MM.1S (cell line): ENCODE results near the gene GNAI2.

Experiments used
- DNase-seq: peaks from one replicate; pipeline ENCODE4 v3.0.0-alpha.2; 2015
- H2AFZ ChIP-seq: fragments of 300-600 bp; sonication (generic); 2 replicates; pipeline ENCODE4 v1.6.0; 2016; ENCODE audit warnings: antibody characterized with exemption, low read length
- H3F3A ChIP-seq: fragments of 300-600 bp; sonication (generic); 2 replicates; pipeline ENCODE4 v1.6.1; 2016; ENCODE audit warnings: mild to moderate bottlenecking, antibody characterized with exemption, low read length, moderate library complexity, mixed read lengths; ENCODE audit not compliant: insufficient read depth
- H3K27ac ChIP-seq: fragments of 300-600 bp; sonication (generic); 2 replicates; pipeline ENCODE4 v1.5.1; 2016; ENCODE audit warnings: mild to moderate bottlenecking, low read length
- H3K27me3 ChIP-seq: fragments of 300-600 bp; sonication (generic); replicated peaks from 2 replicates; pipeline ENCODE4 v1.6.0; 2016; ENCODE audit warnings: low read length; ENCODE audit not compliant: insufficient read depth
- H3K36me3 ChIP-seq: fragments of 300-600 bp; sonication (generic); replicated peaks from 2 replicates; pipeline ENCODE4 v1.6.1; 2016; ENCODE audit warnings: mild to moderate bottlenecking, low read length, mixed read lengths; ENCODE audit not compliant: insufficient read depth
- H3K4me1 ChIP-seq: fragments of 300-600 bp; sonication (generic); 2 replicates; pipeline ENCODE4 v1.6.1; 2016; ENCODE audit warnings: low read length, mixed read lengths
- H3K4me2 ChIP-seq: fragments of 300-600 bp; sonication (generic); 2 replicates; pipeline ENCODE4 v1.6.0; 2016; ENCODE audit warnings: low read depth, low read length
- H3K4me3 ChIP-seq: fragments of 300-600 bp; sonication (generic); 2 replicates; pipeline ENCODE4 v1.5.1; 2016; ENCODE audit warnings: low read length, mixed read lengths
- H3K79me2 ChIP-seq: fragments of 300-600 bp; sonication (generic); 2 replicates; pipeline ENCODE4 v1.6.1; 2016; ENCODE audit warnings: mixed run types, low read length, mixed read lengths
- H3K9ac ChIP-seq: fragments of 300-600 bp; sonication (generic); 2 replicates; pipeline ENCODE4 v1.6.1; 2016; ENCODE audit warnings: low read length, mixed read lengths
- H3K9me2 ChIP-seq: fragments of 300-600 bp; sonication (generic); replicated peaks from 2 replicates; pipeline ENCODE4 v1.6.1; 2016; ENCODE audit warnings: mild to moderate bottlenecking, low read length, mixed read lengths; ENCODE audit not compliant: insufficient read depth
- H3K9me3 ChIP-seq: fragments of 300-600 bp; sonication (generic); replicated peaks from 2 replicates; pipeline ENCODE4 v1.6.1; 2016; ENCODE audit warnings: mild to moderate bottlenecking, low read length, mixed read lengths; ENCODE audit not compliant: insufficient read depth
- H4K20me1 ChIP-seq: fragments of 300-600 bp; sonication (generic); 2 replicates; pipeline ENCODE4 v1.6.1; 2016; ENCODE audit warnings: mild to moderate bottlenecking, low read length, moderate library complexity, mixed read lengths; ENCODE audit not compliant: insufficient read depth
- CTCF ChIP-seq: fragments of 300-600 bp; sonication (generic); IDR thresholded peaks from 2 replicates; pipeline ENCODE4 v1.5.1; 2016; ENCODE audit warnings: antibody characterized with exemption, low read length, mixed read lengths
- EZH2 ChIP-seq: fragments of 300-600 bp; sonication (generic); optimal IDR thresholded peaks from 2 replicates; pipeline ENCODE3; 2017; ENCODE audit warnings: low read depth, mild to moderate bottlenecking, antibody characterized with exemption, low read length, mixed read lengths
- EZH2phosphoT487 ChIP-seq: fragments of 300-600 bp; sonication (generic); IDR thresholded peaks from 2 replicates; pipeline ENCODE4 v1.6.1; 2018; ENCODE audit warnings: antibody characterized with exemption, low read length

GNAI2 gene

GRCh38 chr3:50194128-50194902, 41.7 kb upstream of the GNAI2 start:
- TF ChIP-seq CTCF (peak; percentile 64), EZH2phosphoT487 (no peak)
- Histone ChIP-seq H3K79me2 (no peaks in the 10 kb centered on the region), H3K36me3 (no peaks in the 10 kb centered on the region), H2AFZ (no peak overlapping the region), H3F3A (no peaks in the 10 kb centered on the region), H3K9ac (no peak overlapping the region), H3K4me2 (0 out of 2 replicates have a peak overlapping the region, but pooled peaks have one; percentile 9), H3K4me3 (no peak overlapping the region), H4K20me1 (no peaks in the 10 kb centered on the region), H3K4me1 (no peaks in the 10 kb centered on the region), H3K27ac (no peak overlapping the region), H3K27me3 (peaks cover 75% of the 10 kb centered on the region), H3K9me2 (no peaks in the 10 kb centered on the region), H3K9me3 (no peaks in the 10 kb centered on the region)
- peak; percentile 47 for DNase-seq

- H4K20me1 ChIP-seq, result no peaks in the 10 kb centered on the region
- H3K9me2 ChIP-seq, result no peaks in the 10 kb centered on the region
- no peaks in the 10 kb centered on the region for H3K36me3 ChIP-seq
- no peak overlapping the region for H3K9ac ChIP-seq
- TF ChIP-seq EZH2, result no peak
- TF ChIP-seq EZH2phosphoT487, result no peak
- no peak for TF ChIP-seq CTCF
- no peak overlapping the region for H3K27ac ChIP-seq
- no peaks in the 10 kb centered on the region for H3K9me3 ChIP-seq
- H3K79me2 ChIP-seq, result no peaks in the 10 kb centered on the region
- no peak overlapping the region for H3K4me3 ChIP-seq
- H3K4me1 ChIP-seq, result no peaks in the 10 kb centered on the region
- H3K4me2 ChIP-seq, result no peak overlapping the region
- no peaks in the 10 kb centered on the region for H3F3A ChIP-seq
- no peak overlapping the region for H2AFZ ChIP-seq
- peaks cover 79% of the 10 kb centered on the region for H3K27me3 ChIP-seq
- no peak for DNase-seq
Measured at GRCh38 chr3:50194903-50195500, 41.0 kb upstream of the GNAI2 start.

- no peak overlapping the region for H3K27ac ChIP-seq
- H3K4me2 ChIP-seq, result no peak overlapping the region
- peaks cover 81% of the 10 kb centered on the region for H3K27me3 ChIP-seq
- H3K4me3 ChIP-seq, result no peak overlapping the region
- no peaks in the 10 kb centered on the region for H3F3A ChIP-seq
- TF ChIP-seq EZH2, result no peak
- TF ChIP-seq CTCF, result no peak
- no peak for TF ChIP-seq EZH2phosphoT487
- no peak overlapping the region for H2AFZ ChIP-seq
- no peak for DNase-seq
- no peaks in the 10 kb centered on the region for H3K79me2 ChIP-seq
- no peaks in the 10 kb centered on the region for H4K20me1 ChIP-seq
- no peaks in the 10 kb centered on the region for H3K9me3 ChIP-seq
- no peaks in the 10 kb centered on the region for H3K9me2 ChIP-seq
- no peaks in the 10 kb centered on the region for H3K36me3 ChIP-seq
- no peak overlapping the region for H3K9ac ChIP-seq
- no peaks in the 10 kb centered on the region for H3K4me1 ChIP-seq
Measured at GRCh38 chr3:50195501-50196252, 40.3 kb upstream of the GNAI2 start.
